ENCODE results near the gene ZCCHC17. TPM values are rescaled to one million over a fixed set of nuclear protein-coding genes. Genes with fewer than 3 reads are reported as not detected.

Gene ZCCHC17
- total RNA-seq, 2 experiments from 2014 or later: 25.9 to 27.9 TPM

DNA sequence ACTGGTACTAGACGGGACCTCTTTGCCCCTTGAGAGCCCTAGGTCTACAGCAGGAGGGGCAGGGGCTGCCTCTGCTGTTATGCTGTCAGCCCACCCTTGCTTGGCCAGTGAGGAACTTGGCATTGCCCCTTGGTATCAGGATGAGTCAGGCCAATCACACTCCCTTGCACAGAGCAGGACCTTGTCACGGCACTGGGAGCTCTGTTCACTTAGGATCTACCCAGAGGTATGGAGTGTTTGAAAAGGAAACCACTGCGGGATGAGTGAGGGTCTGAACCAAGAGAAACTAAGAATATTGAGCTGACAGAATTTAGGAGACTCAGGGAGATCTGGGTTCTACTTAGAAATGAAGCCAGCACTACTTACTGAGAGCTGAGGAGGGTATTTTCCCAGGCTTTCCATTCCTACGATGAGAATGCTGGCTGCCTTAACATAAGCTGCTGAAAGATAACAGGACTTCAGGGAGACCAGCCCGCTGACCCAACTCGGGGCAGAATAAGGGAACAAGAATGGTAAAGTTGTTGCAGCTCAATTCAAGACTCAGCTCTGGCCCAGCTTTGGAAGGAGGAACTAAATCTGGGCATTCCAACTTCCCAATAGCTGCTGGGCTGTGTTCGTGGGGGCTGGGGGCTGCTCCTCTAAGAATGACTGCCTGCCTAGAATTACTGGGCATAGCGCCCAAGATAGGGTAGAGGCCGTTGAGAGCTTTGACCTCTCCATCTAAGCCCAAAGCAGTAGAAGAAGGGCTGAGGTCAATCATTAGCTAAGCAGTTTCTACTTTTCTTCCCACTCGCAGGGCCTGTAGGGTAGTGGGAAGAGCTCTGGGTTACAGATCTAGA is 74.5 kb downstream of the ZCCHC17 start:
- DNase-seq (no peak), ATAC-seq (no peak)
- H3K9me3 Mint-ChIP-seq (ENCODE audit: insufficient read depth): no peaks in the 10 kb centered on the region
- H3K27ac Mint-ChIP-seq: no peak overlapping the region
- H3K4me3 Mint-ChIP-seq: no peak overlapping the region
- POLR2A ChIA-PET: interaction anchor here (0.6 kb wide), 1 partner anchor 200 kb away, joined by 3 read pairs; no protein-coding TSS in a partner anchor
- peaks cover 15% of the 10 kb centered on the region for H3K4me1 Mint-ChIP-seq (ENCODE audit: low read depth)
- peaks cover 2% of the 10 kb centered on the region for H3K27me3 Mint-ChIP-seq (ENCODE audit: low read depth)
- H3K36me3 Mint-ChIP-seq (ENCODE audit: low read depth): no peaks in the 10 kb centered on the region
- CTCF ChIA-PET: interaction anchor here (1.0 to 4.3 kb wide), 3 partner anchors 24 to 192 kb away, joined by 3 to 18 read pairs (median 4); no protein-coding TSS in a partner anchor

DNA sequence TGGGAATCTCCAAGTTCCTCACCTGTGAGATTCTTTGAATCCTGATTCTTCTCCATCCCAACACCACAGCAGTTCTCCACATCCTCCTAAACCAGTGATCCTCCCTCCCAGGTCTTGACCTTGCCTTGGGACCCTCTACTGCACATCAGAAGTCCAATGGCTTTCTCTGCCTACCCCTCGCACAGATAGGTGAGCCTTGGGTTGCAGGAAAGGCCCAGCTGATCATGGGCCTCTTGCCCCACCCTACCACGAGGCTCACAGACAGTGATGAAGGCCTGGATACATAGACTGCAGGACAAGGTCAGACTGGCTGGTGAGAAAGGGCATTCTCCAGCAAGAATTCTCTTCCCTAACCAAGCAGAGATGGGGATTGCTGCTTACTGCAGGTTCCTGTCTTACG is 75.2 kb downstream of the ZCCHC17 start:
- no peaks in the 10 kb centered on the region for H3K9me3 Mint-ChIP-seq (ENCODE audit: insufficient read depth)
- DNase-seq: no peak
- ChIA-PET POLR2A (interaction anchor here (0.6 kb wide), 1 partner anchor 201 kb away, joined by 3 read pairs; no protein-coding TSS in a partner anchor), CTCF (interaction anchor here (1.0 to 1.5 kb wide), 2 partner anchors 177 to 191 kb away, joined by 3 to 4 read pairs; no protein-coding TSS in a partner anchor)
- H3K27ac Mint-ChIP-seq: no peak overlapping the region
- H3K36me3 Mint-ChIP-seq (ENCODE audit: low read depth): no peaks in the 10 kb centered on the region
- H3K4me3 Mint-ChIP-seq: no peak overlapping the region
- H3K4me1 Mint-ChIP-seq (ENCODE audit: low read depth): peaks cover 20% of the 10 kb centered on the region
- peaks cover 2% of the 10 kb centered on the region for H3K27me3 Mint-ChIP-seq (ENCODE audit: low read depth)
- ATAC-seq: no peak

DNA sequence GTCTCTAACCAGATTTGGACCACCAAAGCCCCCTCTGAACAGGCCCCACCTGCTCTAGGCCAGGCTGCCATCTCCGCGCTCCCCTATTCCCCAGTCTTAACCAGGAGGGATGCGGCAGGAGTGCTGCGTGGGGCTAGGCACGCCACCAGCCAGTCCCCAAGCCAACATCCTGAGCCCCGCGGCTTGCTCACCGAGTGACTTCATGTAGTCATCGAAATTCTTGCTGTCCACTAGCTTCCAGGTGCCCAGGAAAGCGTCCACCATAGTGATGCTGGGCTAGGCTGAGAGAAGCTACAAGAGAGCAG is 75.9 kb downstream of the ZCCHC17 start:
- peaks cover 4% of the 10 kb centered on the region for H3K27me3 Mint-ChIP-seq (ENCODE audit: low read depth)
- CTCF ChIA-PET: interaction anchor here (1.0 to 1.8 kb wide), 5 partner anchors 22 to 416 kb away, joined by 3 to 17 read pairs (median 4); no protein-coding TSS in a partner anchor
- H3K4me3 Mint-ChIP-seq: no peak overlapping the region
- POLR2A ChIA-PET: interaction anchor here (0.9 to 1.1 kb wide), 2 partner anchors 27 to 76 kb away, joined by 3 read pairs; partner anchors contain the start of genes SNRNP40 and ZCCHC17
- ATAC-seq (no peak), DNase-seq (no peak)
- no peaks in the 10 kb centered on the region for H3K36me3 Mint-ChIP-seq (ENCODE audit: low read depth)
- H3K4me1 Mint-ChIP-seq (ENCODE audit: low read depth): peaks cover 20% of the 10 kb centered on the region
- H3K27ac Mint-ChIP-seq: no peak overlapping the region
- H3K9me3 Mint-ChIP-seq (ENCODE audit: insufficient read depth): no peaks in the 10 kb centered on the region

DNA sequence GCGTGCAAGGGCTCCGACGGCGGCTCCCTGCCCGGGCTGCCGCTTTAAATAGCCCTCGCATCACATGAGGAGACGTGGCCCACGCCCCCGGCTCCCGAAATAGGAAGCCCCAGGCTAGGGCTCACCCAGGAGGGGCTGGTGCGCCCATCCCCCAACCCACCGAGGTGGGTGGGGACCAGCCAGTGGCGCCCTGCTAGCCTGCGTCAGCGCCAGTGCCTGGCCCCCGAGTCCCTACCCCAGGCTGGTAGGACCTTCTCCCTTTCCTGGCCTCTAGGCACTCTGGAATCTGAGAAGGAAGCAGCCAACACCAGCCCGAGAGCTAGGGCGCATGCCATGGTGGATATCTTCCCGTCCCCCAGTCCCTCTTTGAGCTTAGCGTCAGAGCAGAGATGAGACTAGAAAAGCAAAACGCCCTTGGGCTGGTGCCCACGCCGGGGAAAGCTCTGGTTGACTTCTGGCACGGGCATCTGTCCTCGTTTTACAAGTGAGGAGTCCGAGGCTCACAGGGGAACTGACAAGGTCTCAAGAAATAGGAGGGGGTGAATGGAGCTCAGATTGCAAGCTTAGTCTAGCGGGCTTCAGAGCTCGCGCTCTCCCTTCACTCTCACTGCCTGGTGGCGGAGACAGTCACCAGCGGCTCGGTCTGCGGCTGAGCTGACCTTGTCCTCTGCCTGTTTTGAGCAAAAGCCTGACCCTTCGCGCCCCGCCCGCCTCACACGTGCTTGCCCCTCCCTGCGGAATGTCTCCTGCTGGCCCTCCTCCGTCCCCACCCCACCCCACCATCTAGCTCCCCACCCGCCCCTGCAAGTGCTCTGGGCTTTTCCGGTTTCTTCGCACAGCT is 76.4 kb downstream of the ZCCHC17 start, which contains the start of gene FABP3:
TSS of gene FABP3 (minus strand) at position 21 of the 841 bp plus-strand sequence. CDS start 62 bp downstream, outside the sequence.
- DNase-seq (peak; percentile 46), ATAC-seq (peak; percentile 74)
- Mint-ChIP-seq H3K27ac (peak within 1 kb of the TSS; percentile 13), H3K9me3 (ENCODE audit: insufficient read depth) (no peaks in the 10 kb centered on the region), H3K4me1 (ENCODE audit: low read depth) (peaks cover 20% of the 10 kb centered on the region), H3K27me3 (ENCODE audit: low read depth) (peaks cover 4% of the 10 kb centered on the region), H3K36me3 (ENCODE audit: low read depth) (no peaks in the 10 kb centered on the region), H3K4me3 (peak within 1 kb of the TSS; percentile 67)
- ChIA-PET CTCF (interaction anchor here (0.6 to 1.8 kb wide), 7 partner anchors 11 to 416 kb away, joined by 3 to 17 read pairs (median 4); no protein-coding TSS in a partner anchor), POLR2A (interaction anchor here (0.7 to 1.1 kb wide), 4 partner anchors 9 to 77 kb away, joined by 3 to 5 read pairs (median 3); partner anchors contain the start of genes SNRNP40 and ZCCHC17)

DNA sequence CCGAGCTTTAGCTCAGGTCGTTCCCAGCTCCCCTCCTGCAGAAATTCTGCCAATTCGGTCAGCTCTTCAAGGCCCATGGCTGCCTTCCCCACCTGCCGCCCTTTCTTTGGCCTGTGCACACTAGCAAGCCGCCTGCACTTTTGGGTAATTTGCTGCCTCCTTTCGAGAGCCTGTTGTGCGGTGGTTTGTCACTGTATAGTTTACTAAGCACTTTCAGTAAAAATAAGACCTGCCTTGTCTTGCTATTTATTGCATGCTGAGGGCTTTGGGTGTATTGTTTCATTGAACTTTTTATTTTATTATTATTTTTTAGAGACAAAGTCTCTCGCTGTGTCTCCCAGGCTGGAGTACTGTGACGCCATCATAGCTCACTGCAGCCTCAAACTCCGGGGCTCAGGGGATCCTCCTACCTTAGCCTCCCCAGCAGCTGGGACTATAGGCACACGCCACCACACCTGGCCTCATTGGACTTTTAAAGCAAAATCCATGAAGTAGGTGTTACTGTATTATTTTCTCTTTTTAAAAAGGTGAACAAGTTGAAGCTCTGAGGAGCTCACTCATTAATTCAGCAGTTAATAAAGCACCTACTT is 77.2 kb downstream of the ZCCHC17 start:
- peak overlapping the region; percentile 13 for H3K27ac Mint-ChIP-seq
- no peak for DNase-seq
- peaks cover 20% of the 10 kb centered on the region for H3K4me1 Mint-ChIP-seq (ENCODE audit: low read depth)
- H3K27me3 Mint-ChIP-seq (ENCODE audit: low read depth): peaks cover 7% of the 10 kb centered on the region
- ChIA-PET POLR2A (interaction anchor here (0.7 to 1.1 kb wide), 3 partner anchors 10 to 56 kb away, joined by 3 to 5 read pairs (median 3); no protein-coding TSS in a partner anchor), CTCF (interaction anchor here (0.6 to 2.0 kb wide), 8 partner anchors 10 to 415 kb away, joined by 3 to 17 read pairs (median 6); no protein-coding TSS in a partner anchor)
- no peaks in the 10 kb centered on the region for H3K9me3 Mint-ChIP-seq (ENCODE audit: insufficient read depth)
- peak overlapping the region; percentile 67 for H3K4me3 Mint-ChIP-seq
- no peak for ATAC-seq
- no peaks in the 10 kb centered on the region for H3K36me3 Mint-ChIP-seq (ENCODE audit: low read depth)

DNA sequence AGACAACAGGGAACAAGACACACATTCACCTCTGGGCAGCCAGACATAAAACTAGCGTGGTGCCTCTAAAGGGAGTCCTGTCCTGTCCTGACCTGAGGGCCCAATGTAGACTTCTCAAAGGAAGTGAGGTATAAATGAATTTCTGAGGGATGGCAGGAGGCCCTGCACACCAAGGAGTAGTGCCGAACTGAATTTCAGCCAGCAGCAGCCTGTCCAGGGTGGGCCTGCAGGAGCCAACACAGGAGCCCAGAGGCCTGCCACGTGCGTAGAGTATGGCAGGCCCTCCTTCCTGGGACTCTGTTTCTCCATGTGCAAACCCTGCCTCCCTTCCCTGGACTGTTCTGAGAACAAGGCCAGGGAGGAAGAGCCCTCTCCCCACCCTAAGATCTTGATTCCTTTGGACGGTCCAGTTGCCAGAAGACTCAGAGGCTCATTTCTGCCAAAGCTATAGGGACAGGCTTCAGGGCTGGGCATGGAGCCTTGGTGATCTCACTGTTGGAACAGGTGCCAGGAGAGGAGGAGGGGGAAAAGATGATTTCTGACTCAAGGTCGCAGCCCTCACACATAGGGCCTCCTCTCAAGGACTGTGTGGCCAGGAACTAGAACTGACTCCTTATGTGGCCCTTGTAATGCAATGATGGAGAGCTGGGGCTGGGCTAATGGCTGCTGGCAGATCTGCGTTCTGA is 77.8 kb downstream of the ZCCHC17 start:
- no peak overlapping the region for H3K4me3 Mint-ChIP-seq
- no peaks in the 10 kb centered on the region for H3K36me3 Mint-ChIP-seq (ENCODE audit: low read depth)
- ATAC-seq (no peak), DNase-seq (no peak)
- peaks cover 20% of the 10 kb centered on the region for H3K4me1 Mint-ChIP-seq (ENCODE audit: low read depth)
- H3K9me3 Mint-ChIP-seq (ENCODE audit: insufficient read depth): no peaks in the 10 kb centered on the region
- ChIA-PET POLR2A (no interaction called here), CTCF (interaction anchor here (1.2 to 2.0 kb wide), 3 partner anchors 9 to 174 kb away, joined by 3 to 11 read pairs (median 7); no protein-coding TSS in a partner anchor)
- no peak overlapping the region for H3K27ac Mint-ChIP-seq
- peaks cover 7% of the 10 kb centered on the region for H3K27me3 Mint-ChIP-seq (ENCODE audit: low read depth)

DNA sequence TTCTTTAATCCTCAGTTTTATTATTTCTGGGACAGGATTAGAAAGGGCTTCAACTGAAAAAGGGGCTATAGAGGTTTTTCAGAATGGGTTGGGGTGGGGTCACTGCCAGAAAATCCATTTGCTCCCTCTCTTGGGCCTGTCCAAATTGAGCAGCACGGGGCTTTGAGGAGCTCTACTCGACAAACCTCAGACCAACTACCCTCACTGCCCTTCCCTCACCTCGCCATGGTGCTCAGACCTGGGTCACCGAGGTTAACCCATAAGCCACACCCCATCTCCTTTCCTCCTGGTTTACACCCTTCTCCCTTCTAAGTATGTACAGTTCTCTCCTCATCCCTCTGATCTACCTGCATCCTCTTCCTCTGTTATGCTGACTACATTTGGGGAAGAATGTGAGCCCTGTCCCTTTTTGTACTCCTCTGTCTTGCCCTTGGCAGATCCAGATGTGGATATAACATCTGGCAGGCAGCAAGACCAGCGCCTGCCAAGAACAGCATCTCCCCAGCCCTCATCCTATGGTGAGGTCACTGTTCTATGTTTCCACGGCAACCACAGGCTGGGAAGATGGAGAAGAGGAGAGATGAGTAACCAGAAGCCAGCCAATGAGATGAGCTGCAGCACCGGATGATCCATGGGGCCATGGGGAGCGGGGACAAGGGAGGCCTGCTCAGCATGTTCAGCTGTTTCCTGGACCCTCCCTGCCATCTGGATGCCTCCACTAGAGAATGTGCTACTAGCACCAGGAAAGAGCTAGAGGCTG is 79.7 kb downstream of the ZCCHC17 start:
- Mint-ChIP-seq H3K27me3 (ENCODE audit: low read depth) (peaks cover 7% of the 10 kb centered on the region), H3K36me3 (ENCODE audit: low read depth) (no peaks in the 10 kb centered on the region), H3K9me3 (ENCODE audit: insufficient read depth) (no peaks in the 10 kb centered on the region), H3K4me3 (no peak overlapping the region), H3K27ac (no peak overlapping the region), H3K4me1 (ENCODE audit: low read depth) (peaks cover 20% of the 10 kb centered on the region)
- DNase-seq (no peak), ATAC-seq (no peak)
- ChIA-PET CTCF (interaction anchor here (1.1 kb wide), 1 partner anchor 18 kb away, joined by 3 read pairs; no protein-coding TSS in a partner anchor), POLR2A (no interaction called here)

DNA sequence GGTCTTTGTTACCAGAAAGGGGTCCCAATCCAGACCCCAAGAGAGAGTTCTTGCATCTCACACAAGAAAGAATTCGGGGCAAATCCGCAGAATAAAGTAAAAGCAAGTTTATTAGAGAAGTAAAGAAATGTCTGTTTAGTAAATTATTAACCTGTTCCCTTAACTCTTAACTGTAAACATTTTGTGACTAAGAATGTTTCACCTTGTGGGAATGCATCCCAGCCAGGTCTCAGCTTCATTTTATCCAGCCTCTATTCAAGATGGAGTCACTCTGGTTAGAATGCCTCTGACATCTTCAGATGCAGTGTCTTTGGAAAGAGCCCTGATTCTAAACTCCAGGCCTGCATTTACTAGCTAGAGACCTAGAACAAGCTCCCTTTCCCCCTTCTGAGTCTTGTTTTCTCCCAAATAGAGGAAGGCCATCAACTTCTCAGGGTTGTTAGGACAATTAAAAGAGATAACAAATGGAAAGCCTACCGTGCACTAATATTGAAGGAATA is 80.6 kb downstream of the ZCCHC17 start:
- Mint-ChIP-seq H3K9me3 (ENCODE audit: insufficient read depth) (no peaks in the 10 kb centered on the region), H3K4me3 (no peak overlapping the region), H3K36me3 (ENCODE audit: low read depth) (no peaks in the 10 kb centered on the region), H3K27me3 (ENCODE audit: low read depth) (peaks cover 10% of the 10 kb centered on the region), H3K4me1 (ENCODE audit: low read depth) (peaks cover 19% of the 10 kb centered on the region), H3K27ac (no peak overlapping the region)
- ChIA-PET CTCF (interaction anchor here (1.1 kb wide), 1 partner anchor 17 kb away, joined by 3 read pairs; no protein-coding TSS in a partner anchor), POLR2A (no interaction called here)
- DNase-seq: no peak
- no peak for ATAC-seq

DNA sequence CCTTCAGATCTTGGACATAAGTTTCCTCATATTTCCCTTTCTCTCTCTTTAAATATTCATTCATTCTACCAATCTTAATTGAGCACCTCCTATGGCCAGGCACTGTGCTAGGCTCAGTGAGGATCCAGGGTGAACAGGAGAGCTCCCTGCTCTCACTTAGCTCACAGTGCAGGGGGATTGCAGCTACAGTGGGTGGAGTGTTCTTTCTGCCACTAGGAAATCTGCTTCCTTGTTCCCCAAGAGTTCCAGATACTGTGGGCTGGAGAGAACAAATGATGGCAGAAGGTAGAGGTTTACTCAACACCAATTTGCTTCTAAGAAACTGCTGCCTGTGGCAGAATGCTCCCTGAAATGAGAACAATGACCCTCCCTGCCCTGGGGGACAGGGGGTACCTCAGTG is 81.2 kb downstream of the ZCCHC17 start:
- CTCF ChIA-PET: interaction anchor here (1.0 kb wide), 1 partner anchor 16 kb away, joined by 3 read pairs; no protein-coding TSS in a partner anchor

DNA sequence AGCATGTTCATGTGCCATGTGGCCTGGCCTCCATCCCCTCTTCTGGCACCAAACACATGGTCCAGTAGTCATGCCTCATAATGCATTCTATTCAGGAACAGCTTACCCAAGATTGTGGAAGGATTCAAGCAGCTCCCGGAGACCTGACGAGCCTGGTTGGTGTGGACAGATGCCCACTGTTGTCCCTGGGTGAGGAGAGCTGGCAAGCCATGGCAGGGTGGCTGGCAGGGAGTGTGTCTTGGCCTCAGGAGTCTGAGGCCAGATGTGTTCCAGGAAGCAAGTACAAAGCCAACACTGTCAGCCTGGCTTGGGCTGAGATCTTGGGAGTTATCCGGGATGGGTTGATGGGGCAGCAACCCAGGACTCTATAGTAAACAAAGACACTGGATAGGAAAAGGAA is 83.3 kb downstream of the ZCCHC17 start:
- ATAC-seq (no peak), DNase-seq (no peak)
- H3K4me3 Mint-ChIP-seq: no peak overlapping the region
- ChIA-PET POLR2A (no interaction called here), CTCF (no interaction called here)
- no peaks in the 10 kb centered on the region for H3K9me3 Mint-ChIP-seq (ENCODE audit: insufficient read depth)
- no peak overlapping the region for H3K27ac Mint-ChIP-seq
- H3K36me3 Mint-ChIP-seq (ENCODE audit: low read depth): no peaks in the 10 kb centered on the region
- H3K27me3 Mint-ChIP-seq (ENCODE audit: low read depth): peaks cover 12% of the 10 kb centered on the region
- peaks cover 7% of the 10 kb centered on the region for H3K4me1 Mint-ChIP-seq (ENCODE audit: low read depth)

More for the DNA sequence above, 81.2 kb downstream of the ZCCHC17 start:
- ATAC-seq (no peak), DNase-seq (no peak)
- H3K36me3 Mint-ChIP-seq (ENCODE audit: low read depth): no peaks in the 10 kb centered on the region
- H3K9me3 Mint-ChIP-seq (ENCODE audit: insufficient read depth): no peaks in the 10 kb centered on the region
- H3K4me1 Mint-ChIP-seq (ENCODE audit: low read depth): peaks cover 15% of the 10 kb centered on the region
- no peak overlapping the region for H3K27ac Mint-ChIP-seq
- POLR2A ChIA-PET: no interaction called here
- H3K4me3 Mint-ChIP-seq: no peak overlapping the region
- H3K27me3 Mint-ChIP-seq (ENCODE audit: low read depth): peaks cover 12% of the 10 kb centered on the region
